Activated T-cell treated with anti-CD3 and anti-CD28 coated beads, Interleukin-2, amount 50 U/mL, for 72 hours (primary cell): ENCODE data around the gene CA4. TPM values are rescaled to one million over a fixed set of nuclear protein-coding genes. Genes with fewer than 3 reads are reported as not detected.

Experiments used
- ATAC-seq, 2 donors: fragments of 150-1000 bp; cut with Tn5 transposase; replicated peaks in 1 of 2; 2 replicates each; pipeline ENCODE4 v1.10.0; 2021; ENCODE audit warnings: moderate library complexity in 2 of 2, mild to moderate bottlenecking in 1 of 2
- DNase-seq, 2 donors: peaks; one replicate each; pipeline ENCODE4 v3.0.0; 2021 to 2022; ENCODE audit warnings: mixed read lengths in 1 of 2
- H3K27ac Mint-ChIP-seq: one replicate; pipeline ENCODE4 v1.8.0; 2022; ENCODE audit warnings: mild to moderate bottlenecking, moderate library complexity, mixed read lengths
- H3K27me3 Mint-ChIP-seq: one replicate; pipeline ENCODE4 v1.8.0; 2022; ENCODE audit warnings: low read depth, mixed read lengths
- H3K36me3 Mint-ChIP-seq, 2 donors: one replicate each; pipeline ENCODE4 v1.8.0; 2022; ENCODE audit warnings: mixed read lengths in 2 of 2, mild to moderate bottlenecking in 1 of 2; ENCODE audit not compliant: insufficient read depth in 2 of 2
- H3K4me1 Mint-ChIP-seq: one replicate; pipeline ENCODE4 v1.8.0; 2022; ENCODE audit warnings: low read depth, mixed read lengths
- H3K4me3 Mint-ChIP-seq, 2 donors: one replicate each; pipeline ENCODE4 v1.8.0; 2022; ENCODE audit warnings: mild to moderate bottlenecking in 2 of 2, mixed read lengths in 2 of 2, moderate library complexity in 2 of 2
- H3K9me3 Mint-ChIP-seq, 2 donors: one replicate each; pipeline ENCODE4 v1.8.0; 2022; ENCODE audit warnings: mixed read lengths in 2 of 2
- total RNA-seq, 2 donors: library from RNA; stranded (reverse); gene quantifications; one replicate each; pipeline ENCODE4 v1.2.3, GENCODE V29; 2022

Gene CA4
- total RNA-seq, 2 donors from 2014 or later: not detected

DNA sequence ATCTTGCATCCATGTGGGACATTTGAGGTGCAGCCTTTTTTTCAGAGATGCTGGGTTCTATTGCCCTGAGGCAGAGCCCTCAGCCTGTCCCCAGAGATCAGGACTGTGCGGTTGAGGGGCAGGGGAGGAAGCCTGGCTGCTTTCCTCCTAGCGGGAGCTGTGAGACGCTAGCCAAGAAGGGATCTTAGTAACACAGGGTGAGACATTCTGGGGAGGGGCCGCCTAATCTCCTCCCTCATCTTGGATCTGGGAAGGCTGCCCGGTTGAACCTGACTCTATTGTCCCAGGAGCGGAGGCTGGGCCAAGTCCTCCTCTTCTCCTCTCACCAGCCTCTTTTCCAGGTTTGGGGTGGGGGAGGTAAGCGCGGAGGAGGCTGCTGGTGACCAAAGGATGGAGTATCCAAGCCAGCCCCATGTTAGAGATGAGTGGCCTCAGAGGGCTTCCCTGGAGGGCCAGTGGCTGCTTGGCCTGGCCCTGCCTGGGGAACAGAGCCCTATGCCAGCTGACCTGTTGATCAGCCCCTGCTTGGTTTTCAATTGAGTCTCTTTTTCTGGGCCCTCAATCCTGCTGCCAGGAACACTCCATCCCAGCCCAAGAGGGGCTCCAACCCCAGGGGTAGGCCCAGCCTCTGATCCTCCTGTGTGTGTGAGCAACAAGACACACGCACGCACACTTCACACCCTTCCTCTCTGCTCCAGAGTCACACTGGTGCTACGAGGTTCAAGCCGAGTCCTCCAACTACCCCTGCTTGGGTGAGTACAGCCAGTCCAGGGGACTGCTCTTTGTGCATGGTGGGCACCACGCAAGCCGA is 5.0 kb downstream of the CA4 start:
- H3K4me1 Mint-ChIP-seq: peaks cover 12% of the 10 kb centered on the region
- H3K36me3 Mint-ChIP-seq: no peaks in the 10 kb centered on the region
- H3K27me3 Mint-ChIP-seq: peaks cover 25% of the 10 kb centered on the region
- no peak overlapping the region for H3K27ac Mint-ChIP-seq
- H3K9me3 Mint-ChIP-seq: no peaks in the 10 kb centered on the region
- DNase-seq (no peak), ATAC-seq (no peak)
- no peak overlapping the region for H3K4me3 Mint-ChIP-seq

DNA sequence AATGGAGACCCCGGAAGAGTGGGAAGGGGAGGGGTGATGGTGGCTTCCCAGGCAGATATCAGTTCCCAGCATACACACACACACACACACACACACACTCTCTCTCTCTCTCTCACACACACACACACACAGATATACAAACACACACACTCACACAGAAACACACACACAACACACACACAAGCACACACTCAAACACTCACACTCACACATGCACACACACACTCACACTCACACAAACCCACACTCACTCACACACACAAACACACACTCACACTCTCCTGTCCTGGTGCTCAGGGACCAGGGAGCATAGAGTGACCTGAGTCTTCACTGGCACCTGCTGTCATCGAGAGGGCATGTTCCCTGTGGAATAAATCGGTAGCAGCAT is 5.6 kb downstream of the CA4 start:
- Mint-ChIP-seq H3K27ac (no peak overlapping the region), H3K9me3 (no peaks in the 10 kb centered on the region), H3K36me3 (no peaks in the 10 kb centered on the region), H3K4me1 (peaks cover 12% of the 10 kb centered on the region), H3K27me3 (peaks cover 31% of the 10 kb centered on the region), H3K4me3 (no peak overlapping the region)
- ATAC-seq (no peak), DNase-seq (no peak)

DNA sequence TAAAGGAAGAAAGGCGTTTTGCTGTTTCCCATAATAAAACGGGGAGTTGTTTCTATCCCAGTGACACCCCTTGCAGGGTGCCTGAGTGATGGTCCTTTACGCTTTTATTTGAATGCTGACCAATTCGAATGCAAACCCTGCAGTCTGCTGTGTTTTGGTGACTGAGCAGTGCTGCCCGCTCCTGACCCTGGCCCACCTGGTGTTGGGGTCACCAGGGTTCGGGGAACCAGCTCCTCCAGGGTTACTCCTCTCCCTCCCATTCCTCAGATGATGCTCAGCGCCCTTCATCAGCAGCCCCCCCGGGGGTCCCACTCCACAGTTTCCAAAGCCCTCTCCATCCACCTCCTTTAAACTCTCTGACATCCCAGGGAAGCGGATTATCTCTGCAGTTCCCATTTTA is 6.0 kb downstream of the CA4 start:
- Mint-ChIP-seq H3K27me3 (peaks cover 30% of the 10 kb centered on the region), H3K9me3 (no peaks in the 10 kb centered on the region), H3K4me1 (peaks cover 10% of the 10 kb centered on the region), H3K4me3 (no peak overlapping the region), H3K36me3 (no peaks in the 10 kb centered on the region), H3K27ac (no peak overlapping the region)
- ATAC-seq (no peak), DNase-seq (no peak)

DNA sequence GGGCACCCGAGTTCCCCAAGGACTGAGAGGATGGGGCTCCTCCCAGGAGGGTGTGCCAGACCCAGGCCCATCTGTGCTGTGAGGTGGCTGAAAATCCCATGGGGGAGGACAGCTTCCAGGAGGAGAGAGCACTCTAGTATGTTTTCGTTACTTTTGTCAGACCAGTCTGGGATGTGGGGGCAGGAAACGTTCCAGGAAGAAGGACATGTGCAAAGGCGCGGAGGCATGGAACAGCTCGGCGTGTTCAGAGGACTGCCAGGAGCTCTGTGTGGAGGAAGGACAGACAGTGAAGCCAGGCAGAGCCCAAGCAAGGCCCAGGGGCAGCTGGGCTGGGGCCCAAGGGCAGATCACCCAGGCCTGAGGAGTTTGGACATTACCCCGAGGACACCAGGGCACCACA is 7.0 kb downstream of the CA4 start:
- no peaks in the 10 kb centered on the region for H3K9me3 Mint-ChIP-seq
- H3K4me1 Mint-ChIP-seq: peaks cover 5% of the 10 kb centered on the region
- no peaks in the 10 kb centered on the region for H3K36me3 Mint-ChIP-seq
- no peak overlapping the region for H3K4me3 Mint-ChIP-seq
- no peak overlapping the region for H3K27ac Mint-ChIP-seq
- DNase-seq (no peak), ATAC-seq (no peak)
- peaks cover 25% of the 10 kb centered on the region for H3K27me3 Mint-ChIP-seq

DNA sequence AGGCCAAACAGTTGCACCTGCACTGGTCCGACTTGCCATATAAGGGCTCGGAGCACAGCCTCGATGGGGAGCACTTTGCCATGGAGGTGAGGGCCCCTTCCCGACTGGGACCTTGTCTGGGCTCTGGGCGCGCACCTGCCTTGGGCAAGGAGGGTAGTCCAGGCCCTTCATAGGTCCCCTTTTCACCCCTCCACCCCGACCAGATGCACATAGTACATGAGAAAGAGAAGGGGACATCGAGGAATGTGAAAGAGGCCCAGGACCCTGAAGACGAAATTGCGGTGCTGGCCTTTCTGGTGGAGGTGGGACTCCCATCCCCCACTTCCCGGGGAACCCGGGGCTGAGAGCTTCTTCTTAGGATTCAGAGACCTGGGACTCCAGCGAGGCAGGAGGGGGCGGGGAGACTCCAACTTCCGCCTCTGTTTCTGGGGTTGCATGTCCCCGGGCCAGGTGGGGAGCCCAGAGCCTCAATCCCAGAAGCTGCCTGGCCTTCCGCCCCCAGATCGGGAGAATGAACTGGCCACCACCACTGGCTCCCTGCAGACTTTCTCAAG is 7.8 kb downstream of the CA4 start:
- H3K4me1 Mint-ChIP-seq: peaks cover 10% of the 10 kb centered on the region
- H3K36me3 Mint-ChIP-seq: no peaks in the 10 kb centered on the region
- peaks cover 29% of the 10 kb centered on the region for H3K27me3 Mint-ChIP-seq
- no peak for ATAC-seq
- DNase-seq: no peak
- no peak overlapping the region for H3K4me3 Mint-ChIP-seq
- H3K27ac Mint-ChIP-seq: no peak overlapping the region
- H3K9me3 Mint-ChIP-seq: no peaks in the 10 kb centered on the region

DNA sequence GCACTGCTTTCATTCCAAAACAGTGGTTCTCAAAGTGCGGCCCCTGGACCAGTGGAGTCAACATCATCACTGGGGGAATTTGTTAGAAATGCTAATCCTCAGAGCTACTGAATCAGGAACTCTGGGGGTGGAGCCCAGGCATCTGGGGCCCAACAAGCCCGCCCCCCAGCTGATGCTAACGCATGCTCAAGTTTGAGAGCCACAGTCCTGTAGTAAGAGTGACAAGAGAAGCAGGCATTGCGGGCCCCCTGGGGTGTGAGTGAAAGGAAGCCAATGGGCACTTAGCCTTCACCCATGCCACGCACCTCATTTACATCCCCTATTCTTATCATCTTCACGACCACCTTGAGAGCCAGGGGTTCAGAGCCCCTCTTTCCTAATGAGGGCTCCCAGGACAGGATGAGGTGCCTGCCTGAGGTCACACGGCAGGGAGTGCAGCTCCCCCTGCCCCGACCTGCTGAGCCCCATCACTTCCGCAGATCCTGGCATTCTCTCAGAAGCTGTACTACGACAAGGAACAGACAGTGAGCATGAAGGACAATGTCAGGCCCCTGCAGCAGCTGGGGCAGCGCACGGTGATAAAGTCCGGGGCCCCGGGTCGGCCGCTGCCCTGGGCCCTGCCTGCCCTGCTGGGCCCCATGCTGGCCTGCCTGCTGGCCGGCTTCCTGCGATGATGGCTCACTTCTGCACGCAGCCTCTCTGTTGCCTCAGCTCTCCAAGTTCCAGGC is 9.1 kb downstream of the CA4 start:
- ATAC-seq (no peak), DNase-seq (no peak)
- Mint-ChIP-seq H3K36me3 (no peaks in the 10 kb centered on the region), H3K4me3 (no peak overlapping the region), H3K27me3 (peaks cover 29% of the 10 kb centered on the region), H3K9me3 (no peaks in the 10 kb centered on the region), H3K27ac (no peak overlapping the region), H3K4me1 (peaks cover 10% of the 10 kb centered on the region)

DNA sequence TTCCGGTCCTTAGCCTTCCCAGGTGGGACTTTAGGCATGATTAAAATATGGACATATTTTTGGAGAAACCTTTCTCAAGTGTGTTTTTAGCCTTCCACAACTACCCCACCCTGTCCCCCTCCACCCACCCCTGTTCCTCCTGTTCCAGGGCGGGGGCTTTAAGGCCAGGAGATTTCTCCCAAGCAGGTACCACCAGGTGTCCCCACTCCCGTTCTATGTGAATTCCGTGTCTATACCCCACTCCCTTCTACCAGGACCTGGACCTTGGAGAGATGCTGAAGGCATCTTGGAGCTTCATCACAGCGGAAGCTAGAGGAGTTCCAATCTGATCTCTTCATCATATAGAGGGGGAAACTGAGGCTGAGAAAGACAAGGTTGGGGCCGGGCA is 9.7 kb downstream of the CA4 start:
- Mint-ChIP-seq H3K4me3 (no peak overlapping the region), H3K4me1 (peaks cover 10% of the 10 kb centered on the region), H3K27ac (no peak overlapping the region), H3K9me3 (no peaks in the 10 kb centered on the region), H3K27me3 (peaks cover 29% of the 10 kb centered on the region), H3K36me3 (no peaks in the 10 kb centered on the region)
- DNase-seq (no peak), ATAC-seq (no peak)

DNA sequence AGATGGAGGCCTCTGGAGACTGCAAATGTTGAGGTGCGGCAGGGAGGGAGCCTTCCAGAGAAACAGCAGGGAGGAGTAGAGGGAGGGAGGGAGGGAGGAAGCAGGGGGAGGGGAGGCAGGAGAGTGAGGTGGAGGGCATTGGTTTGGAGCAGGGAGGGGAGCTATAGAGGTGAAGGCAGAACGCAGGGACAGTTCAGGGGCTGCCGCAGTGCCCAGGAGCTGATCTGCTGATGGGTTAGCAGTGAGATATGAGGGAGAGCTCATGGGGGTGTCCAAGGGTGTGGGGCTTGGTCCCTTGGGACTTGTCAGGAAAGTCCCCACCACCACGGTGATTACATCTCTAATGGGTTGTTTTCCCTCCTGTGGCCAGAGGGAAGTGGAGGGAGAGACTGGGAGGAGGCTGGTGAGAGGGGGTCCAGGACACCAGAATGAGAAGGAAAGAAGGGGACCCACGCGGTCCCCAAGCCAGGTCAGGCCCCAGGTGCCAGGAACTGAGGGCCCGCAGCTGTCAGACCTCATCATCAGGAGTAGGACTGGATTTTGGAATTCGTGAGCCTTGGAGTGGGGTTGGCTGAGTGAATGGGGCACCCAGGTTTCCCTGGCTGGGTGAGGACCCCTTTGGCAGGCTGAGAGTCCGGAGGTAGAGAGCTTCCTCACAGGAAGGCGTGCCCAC is 11.2 kb downstream of the CA4 start:
- H3K27me3 Mint-ChIP-seq: peaks cover 21% of the 10 kb centered on the region
- ATAC-seq (no peak), DNase-seq (no peak)
- H3K4me3 Mint-ChIP-seq: no peak overlapping the region
- H3K9me3 Mint-ChIP-seq: no peaks in the 10 kb centered on the region
- H3K36me3 Mint-ChIP-seq: no peaks in the 10 kb centered on the region
- no peak overlapping the region for H3K27ac Mint-ChIP-seq
- H3K4me1 Mint-ChIP-seq: peaks cover 16% of the 10 kb centered on the region

DNA sequence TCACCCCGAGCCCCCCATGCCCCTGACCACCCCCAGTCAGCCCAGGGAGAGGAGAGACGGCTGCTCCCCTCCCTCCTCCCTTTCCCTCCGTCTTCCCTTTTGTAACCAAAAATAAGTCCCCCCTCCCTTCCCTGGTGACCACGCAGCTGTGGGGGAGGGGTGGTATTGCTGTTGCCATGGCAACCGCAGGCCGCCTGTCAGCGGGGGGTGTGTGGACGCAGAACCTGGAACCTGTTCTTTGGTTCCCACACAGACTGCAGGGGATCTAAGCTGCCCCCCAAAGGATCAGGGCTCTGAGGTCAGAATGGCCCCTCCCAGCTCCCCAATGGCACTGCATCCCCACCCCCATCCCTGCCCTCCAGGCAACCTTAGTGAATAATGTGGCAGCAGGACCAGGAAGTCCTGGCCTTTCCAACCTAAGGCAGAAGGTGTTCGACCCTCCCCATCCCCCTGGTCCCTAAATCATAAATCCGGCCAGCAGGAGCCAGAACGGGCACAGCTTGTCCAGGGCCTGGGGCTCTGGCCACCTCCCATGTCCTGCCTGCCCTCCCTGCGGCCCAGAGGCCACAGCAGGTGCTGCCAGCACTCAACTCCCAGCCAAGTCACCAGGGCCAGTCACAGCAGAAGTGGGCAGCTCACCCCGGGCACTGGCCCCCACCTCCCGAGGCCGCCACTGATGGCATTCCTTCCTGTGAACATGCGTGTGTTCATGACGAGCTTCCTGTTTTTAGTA is 12.0 kb downstream of the CA4 start:
- H3K27ac Mint-ChIP-seq: no peak overlapping the region
- DNase-seq (no peak), ATAC-seq (no peak)
- no peaks in the 10 kb centered on the region for H3K36me3 Mint-ChIP-seq
- peaks cover 21% of the 10 kb centered on the region for H3K27me3 Mint-ChIP-seq
- H3K9me3 Mint-ChIP-seq: no peaks in the 10 kb centered on the region
- H3K4me1 Mint-ChIP-seq: peaks cover 22% of the 10 kb centered on the region
- no peak overlapping the region for H3K4me3 Mint-ChIP-seq

DNA sequence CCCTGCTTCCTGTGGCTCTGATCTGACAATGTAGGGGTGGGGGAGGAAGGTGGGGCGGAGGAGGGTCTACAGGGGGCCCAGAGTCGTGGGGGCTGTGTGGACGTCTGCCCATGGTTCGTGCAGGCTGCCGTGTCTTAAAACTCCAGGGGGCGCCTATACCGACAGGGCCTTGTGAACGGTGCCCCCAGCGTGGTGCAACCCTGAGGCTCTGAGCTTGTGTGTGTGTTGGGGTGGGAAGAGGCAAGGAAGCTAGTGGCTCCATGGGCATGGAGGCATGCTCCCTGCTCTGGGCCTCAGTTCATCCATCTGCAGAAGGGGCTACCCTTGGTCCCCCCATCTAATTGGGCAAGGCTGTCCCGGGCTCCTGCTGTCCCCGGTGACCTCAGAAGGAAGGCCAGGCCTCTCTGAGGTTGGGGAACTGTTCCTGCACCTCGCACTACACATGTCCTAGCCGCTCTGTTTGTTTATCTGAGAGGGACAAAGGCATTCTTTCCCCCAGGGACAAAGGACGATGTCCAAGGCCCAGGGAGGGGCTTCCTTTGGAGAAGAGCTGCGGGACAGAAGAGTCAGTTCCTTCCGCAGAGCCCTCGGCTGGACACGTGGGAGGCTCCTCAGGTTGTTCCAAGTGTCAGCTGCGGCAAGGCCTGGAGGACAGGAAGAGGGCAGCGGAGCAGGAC is 13.5 kb downstream of the CA4 start:
- no peaks in the 10 kb centered on the region for H3K9me3 Mint-ChIP-seq
- no peaks in the 10 kb centered on the region for H3K36me3 Mint-ChIP-seq
- H3K4me3 Mint-ChIP-seq: no peak overlapping the region
- no peak overlapping the region for H3K27ac Mint-ChIP-seq
- ATAC-seq: no peak
- peaks cover 21% of the 10 kb centered on the region for H3K27me3 Mint-ChIP-seq
- DNase-seq: no peak
- peaks cover 22% of the 10 kb centered on the region for H3K4me1 Mint-ChIP-seq

DNA sequence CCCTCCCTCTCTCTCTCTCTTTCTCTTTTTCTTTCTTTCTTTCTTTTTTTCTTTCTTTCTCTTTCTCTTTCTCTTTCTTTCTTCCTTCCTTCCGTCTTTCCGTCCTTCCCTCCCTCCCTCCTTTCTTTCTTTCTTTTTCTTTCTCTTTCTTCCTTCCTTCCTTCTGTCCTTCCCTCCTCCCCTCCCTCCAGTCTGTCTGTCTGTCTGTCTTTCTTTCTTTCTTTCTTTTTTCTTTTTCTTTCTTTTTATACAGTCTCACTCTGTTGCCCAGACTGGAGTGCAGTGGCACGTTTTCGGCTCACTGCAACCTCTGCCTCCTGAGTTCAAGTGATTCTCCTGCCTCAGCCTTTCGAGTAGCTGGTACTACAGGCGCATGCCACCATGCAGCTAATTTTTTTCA is 14.4 kb downstream of the CA4 start:
- peak overlapping the region; percentile 61 for H3K27ac Mint-ChIP-seq
- ATAC-seq: no peak
- peaks cover 21% of the 10 kb centered on the region for H3K27me3 Mint-ChIP-seq
- no peak overlapping the region for H3K4me3 Mint-ChIP-seq
- peaks cover 27% of the 10 kb centered on the region for H3K4me1 Mint-ChIP-seq
- H3K9me3 Mint-ChIP-seq: no peaks in the 10 kb centered on the region
- no peak for DNase-seq
- no peaks in the 10 kb centered on the region for H3K36me3 Mint-ChIP-seq

DNA sequence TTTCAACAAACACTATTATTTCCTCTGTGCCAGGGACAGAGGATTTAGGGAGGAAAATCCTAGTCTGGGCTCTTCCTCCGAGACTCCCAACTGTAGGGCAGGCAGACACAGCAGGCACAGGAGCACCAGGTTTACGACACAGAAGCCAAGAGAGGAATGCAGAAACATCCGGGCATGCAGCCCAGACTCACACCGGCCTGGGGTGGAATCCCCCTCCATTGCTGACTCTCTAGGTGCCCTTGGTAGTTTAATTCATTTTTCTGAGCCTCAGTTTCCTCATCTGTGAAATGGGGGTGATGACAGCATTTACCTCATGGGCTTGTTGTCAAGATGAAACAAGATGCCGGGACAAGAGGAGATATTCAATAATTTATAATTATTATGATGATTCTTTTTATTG is 14.9 kb downstream of the CA4 start:
- no peak overlapping the region for H3K4me3 Mint-ChIP-seq
- H3K27me3 Mint-ChIP-seq: peaks cover 19% of the 10 kb centered on the region
- H3K4me1 Mint-ChIP-seq: peaks cover 29% of the 10 kb centered on the region
- no peak for ATAC-seq
- H3K27ac Mint-ChIP-seq: no peak overlapping the region
- no peaks in the 10 kb centered on the region for H3K9me3 Mint-ChIP-seq
- no peaks in the 10 kb centered on the region for H3K36me3 Mint-ChIP-seq
- DNase-seq: no peak
